Neural progenitor cell (in vitro differentiated cells): ENCODE measurements around the gene GAS5. TPM values are rescaled to one million over a fixed set of nuclear protein-coding genes. Genes with fewer than 3 reads are reported as not detected.

Source experiments
- DNase-seq: peaks from one replicate; pipeline ENCODE4 v3.0.0-alpha.2; 2016; ENCODE audit warnings: low spot score
- H2AFZ ChIP-seq: fragments of 200-600 bp; sonication (generic); replicated peaks from 2 replicates; pipeline ENCODE4 v1.6.1; 2016; ENCODE audit warnings: antibody characterized with exemption
- H3F3A ChIP-seq: fragments of 200-600 bp; sonication (generic); 2 replicates; pipeline ENCODE4 v1.6.1; 2016; ENCODE audit warnings: antibody characterized with exemption, low read depth
- H3K27ac ChIP-seq: fragments of 200-600 bp; sonication (generic); 2 replicates; pipeline ENCODE4 v1.5.1; 2016; ENCODE audit warnings: mild to moderate bottlenecking
- H3K27me3 ChIP-seq: fragments of 200-600 bp; sonication (generic); 2 replicates; pipeline ENCODE4 v1.6.1; 2016; ENCODE audit warnings: mild to moderate bottlenecking, moderate library complexity
- H3K36me3 ChIP-seq: fragments of 200-600 bp; sonication (generic); 2 replicates; pipeline ENCODE4 v1.5.1; 2016
- H3K4me1 ChIP-seq: fragments of 200-600 bp; sonication (generic); 2 replicates; pipeline ENCODE4 v1.6.1; 2016; ENCODE audit warnings: mixed run types
- H3K4me2 ChIP-seq: fragments of 200-600 bp; sonication (generic); 2 replicates; pipeline ENCODE4 v1.6.1; 2016
- H3K4me3 ChIP-seq: fragments of 200-600 bp; sonication (generic); 2 replicates; pipeline ENCODE4 v1.5.1; 2016
- H3K79me2 ChIP-seq: fragments of 200-600 bp; sonication (generic); 2 replicates; pipeline ENCODE4 v1.6.1; 2016; ENCODE audit warnings: low read depth
- H3K9ac ChIP-seq: fragments of 200-600 bp; sonication (generic); 2 replicates; pipeline ENCODE4 v1.6.1; 2016
- H3K9me3 ChIP-seq: fragments of 200-600 bp; sonication (generic); 2 replicates; pipeline ENCODE4 v1.5.1; 2016; ENCODE audit warnings: low read depth
- H4K20me1 ChIP-seq: fragments of 200-600 bp; sonication (generic); 2 replicates; pipeline ENCODE4 v1.6.1; 2016; ENCODE audit warnings: low read depth
- H3K27ac Mint-ChIP-seq: 3 replicates; pipeline ENCODE4 v1.8.0; 2021; ENCODE audit warnings: mixed read lengths
- H3K27me3 Mint-ChIP-seq: 2 replicates; pipeline ENCODE4 v1.8.0; 2022; ENCODE audit warnings: low read depth, mild to moderate bottlenecking, inconsistent platforms, moderate library complexity, mixed read lengths; ENCODE audit not compliant: insufficient read depth
- H3K36me3 Mint-ChIP-seq: 3 replicates; pipeline ENCODE4 v1.8.0; 2021; ENCODE audit warnings: mixed read lengths
- H3K4me1 Mint-ChIP-seq: 3 replicates; pipeline ENCODE4 v1.8.0; 2021; ENCODE audit warnings: mixed read lengths
- H3K4me3 Mint-ChIP-seq: 3 replicates; pipeline ENCODE4 v1.8.0; 2021; ENCODE audit warnings: mild to moderate bottlenecking, moderate library complexity, mixed read lengths
- H3K9me3 Mint-ChIP-seq: 3 replicates; pipeline ENCODE4 v1.8.0; 2020; ENCODE audit warnings: mixed read lengths
- EZH2 ChIP-seq: fragments of 200-600 bp; sonication (generic); IDR thresholded peaks from 2 replicates; pipeline ENCODE4 v1.6.1; 2017; ENCODE audit warnings: antibody characterized with exemption, mild to moderate bottlenecking, moderate library complexity
- EZH2phosphoT487 ChIP-seq: fragments of 200-600 bp; sonication (generic); IDR thresholded peaks from 2 replicates; pipeline ENCODE4 v1.6.1; 2017; ENCODE audit warnings: antibody characterized with exemption
- total RNA-seq: library from RNA; depleted of rRNA; stranded (reverse); fragments of >200 nt; gene quantifications from 2 replicates; pipeline ENCODE4 v1.2.3, GENCODE V29; 2015; ENCODE audit warnings: low replicate concordance
- TF ChIP-seq, protein P1 (sequence below): fragments of 200-600 bp; sonication (generic); IDR thresholded peaks from 2 replicates; pipeline ENCODE4 v1.5.1; 2017; ENCODE audit warnings: antibody characterized with exemption, mild to moderate bottlenecking

GAS5 gene
- total RNA-seq, 1 donor from 2014 or later, result 950 TPM

DNA sequence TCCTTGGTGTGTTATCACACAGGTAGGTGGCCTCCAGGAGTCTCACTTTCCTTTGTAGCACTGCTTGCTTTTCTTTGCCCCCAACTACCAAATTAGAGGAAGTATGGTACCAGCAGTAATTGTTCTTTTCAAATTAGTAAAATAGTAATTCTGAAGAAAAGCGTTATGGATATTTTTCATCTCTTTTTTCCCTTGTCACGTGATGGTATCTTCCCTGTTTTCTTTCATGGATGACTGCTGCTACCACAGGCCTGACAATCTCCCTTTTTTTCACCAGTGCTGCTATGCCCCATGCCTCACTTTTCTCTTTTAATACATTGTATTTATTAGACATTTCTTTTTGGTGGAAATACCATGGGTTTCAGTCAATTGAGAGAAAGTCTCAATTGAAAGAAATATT is 3.7 kb upstream of the GAS5 start:
- no peaks in the 10 kb centered on the region for H3K27me3 ChIP-seq
- H3F3A ChIP-seq, result peaks cover 22% of the 10 kb centered on the region
- H3K4me1 ChIP-seq, result peaks cover 8% of the 10 kb centered on the region
- no peak for DNase-seq
- Mint-ChIP-seq H3K4me3 (no peak overlapping the region), H3K27me3 (no peaks in the 10 kb centered on the region), H3K9me3 (no peaks in the 10 kb centered on the region), H3K27ac (no peak overlapping the region), H3K4me1 (peaks cover 21% of the 10 kb centered on the region), H3K36me3 (peaks cover 27% of the 10 kb centered on the region)
- peaks cover 11% of the 10 kb centered on the region for H4K20me1 ChIP-seq
- H3K36me3 ChIP-seq, result peaks cover 5% of the 10 kb centered on the region
- no peak overlapping the region for H3K4me3 ChIP-seq
- H3K79me2 ChIP-seq, result peaks cover 58% of the 10 kb centered on the region
- H3K27ac ChIP-seq, result no peak overlapping the region
- H3K9me3 ChIP-seq, result no peaks in the 10 kb centered on the region
- H3K9ac ChIP-seq, result no peak overlapping the region
- TF ChIP-seq EZH2phosphoT487 (no peak), EZH2 (no peak)
- TF ChIP-seq, protein P1, sequence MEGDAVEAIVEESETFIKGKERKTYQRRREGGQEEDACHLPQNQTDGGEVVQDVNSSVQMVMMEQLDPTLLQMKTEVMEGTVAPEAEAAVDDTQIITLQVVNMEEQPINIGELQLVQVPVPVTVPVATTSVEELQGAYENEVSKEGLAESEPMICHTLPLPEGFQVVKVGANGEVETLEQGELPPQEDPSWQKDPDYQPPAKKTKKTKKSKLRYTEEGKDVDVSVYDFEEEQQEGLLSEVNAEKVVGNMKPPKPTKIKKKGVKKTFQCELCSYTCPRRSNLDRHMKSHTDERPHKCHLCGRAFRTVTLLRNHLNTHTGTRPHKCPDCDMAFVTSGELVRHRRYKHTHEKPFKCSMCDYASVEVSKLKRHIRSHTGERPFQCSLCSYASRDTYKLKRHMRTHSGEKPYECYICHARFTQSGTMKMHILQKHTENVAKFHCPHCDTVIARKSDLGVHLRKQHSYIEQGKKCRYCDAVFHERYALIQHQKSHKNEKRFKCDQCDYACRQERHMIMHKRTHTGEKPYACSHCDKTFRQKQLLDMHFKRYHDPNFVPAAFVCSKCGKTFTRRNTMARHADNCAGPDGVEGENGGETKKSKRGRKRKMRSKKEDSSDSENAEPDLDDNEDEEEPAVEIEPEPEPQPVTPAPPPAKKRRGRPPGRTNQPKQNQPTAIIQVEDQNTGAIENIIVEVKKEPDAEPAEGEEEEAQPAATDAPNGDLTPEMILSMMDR, result no peak
- no peak overlapping the region for H2AFZ ChIP-seq
- no peak overlapping the region for H3K4me2 ChIP-seq

DNA sequence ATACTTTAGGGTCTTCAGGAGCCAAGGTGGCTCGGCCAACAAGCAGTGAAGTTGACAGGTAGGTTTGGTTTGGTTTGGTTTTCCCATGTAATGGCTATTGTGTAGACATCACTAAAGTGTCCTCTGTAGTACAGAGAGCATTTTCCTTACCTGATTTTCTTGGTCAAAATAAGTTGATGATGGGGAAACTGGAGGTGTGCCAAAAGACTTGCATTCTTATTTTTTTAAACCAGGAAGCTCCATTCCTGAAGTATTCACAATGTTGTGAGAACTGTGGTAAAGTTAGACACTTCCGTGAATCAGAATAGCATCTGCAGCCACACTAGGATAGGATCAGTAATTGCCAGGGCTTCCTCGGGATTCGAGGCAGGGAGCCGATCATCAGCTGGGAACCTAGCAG is 3.3 kb upstream of the GAS5 start:
- H3K4me1 Mint-ChIP-seq, result peaks cover 25% of the 10 kb centered on the region
- TF ChIP-seq, protein P1, result no peak
- no peak for TF ChIP-seq EZH2phosphoT487
- TF ChIP-seq EZH2, result no peak
- no peaks in the 10 kb centered on the region for H3K27me3 Mint-ChIP-seq
- Histone ChIP-seq H2AFZ (no peak overlapping the region), H3K27me3 (no peaks in the 10 kb centered on the region), H3K27ac (no peak overlapping the region), H3K4me3 (no peak overlapping the region), H3K4me1 (peaks cover 8% of the 10 kb centered on the region), H3K9me3 (no peaks in the 10 kb centered on the region), H3K79me2 (peaks cover 62% of the 10 kb centered on the region), H3K9ac (no peak overlapping the region), H3K4me2 (no peak overlapping the region), H3K36me3 (peaks cover 8% of the 10 kb centered on the region), H3F3A (peaks cover 26% of the 10 kb centered on the region), H4K20me1 (peaks cover 15% of the 10 kb centered on the region)
- H3K27ac Mint-ChIP-seq, result no peak overlapping the region
- DNase-seq, result no peak
- H3K4me3 Mint-ChIP-seq, result no peak overlapping the region
- H3K9me3 Mint-ChIP-seq, result no peaks in the 10 kb centered on the region
- peaks cover 30% of the 10 kb centered on the region for H3K36me3 Mint-ChIP-seq

DNA sequence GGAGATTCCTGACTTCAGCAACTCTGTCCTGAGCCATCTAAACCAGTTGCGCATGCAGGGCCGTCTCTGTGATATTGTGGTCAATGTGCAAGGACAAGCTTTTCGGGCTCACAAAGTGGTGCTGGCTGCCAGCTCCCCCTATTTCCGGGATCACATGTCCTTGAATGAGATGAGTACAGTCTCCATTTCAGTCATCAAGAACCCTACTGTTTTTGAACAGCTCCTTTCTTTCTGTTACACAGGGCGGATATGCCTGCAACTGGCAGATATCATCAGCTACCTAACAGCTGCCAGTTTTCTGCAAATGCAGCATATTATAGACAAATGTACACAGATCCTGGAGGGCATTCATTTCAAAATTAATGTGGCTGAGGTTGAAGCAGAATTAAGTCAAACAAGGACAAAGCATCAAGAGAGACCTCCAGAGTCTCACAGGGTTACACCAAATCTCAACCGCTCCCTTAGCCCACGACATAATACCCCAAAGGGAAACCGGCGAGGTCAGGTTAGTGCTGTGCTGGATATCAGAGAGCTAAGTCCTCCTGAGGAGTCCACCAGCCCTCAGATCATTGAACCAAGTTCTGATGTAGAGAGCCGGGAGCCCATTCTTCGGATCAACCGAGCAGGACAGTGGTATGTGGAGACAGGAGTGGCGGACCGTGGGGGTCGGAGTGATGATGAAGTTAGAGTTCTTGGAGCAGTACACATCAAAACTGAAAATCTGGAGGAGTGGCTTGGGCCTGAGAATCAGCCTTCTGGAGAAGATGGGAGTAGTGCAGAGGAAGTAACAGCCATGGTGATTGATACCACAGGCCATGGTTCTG is 2.7 kb upstream of the GAS5 start:
- H3K27me3 Mint-ChIP-seq, result no peaks in the 10 kb centered on the region
- no peaks in the 10 kb centered on the region for H3K9me3 ChIP-seq
- H2AFZ ChIP-seq, result no peak overlapping the region
- H3K4me3 ChIP-seq, result no peak overlapping the region
- H3K4me1 ChIP-seq, result peaks cover 14% of the 10 kb centered on the region
- H3K27ac Mint-ChIP-seq, result no peak overlapping the region
- H3K36me3 ChIP-seq, result peaks cover 14% of the 10 kb centered on the region
- no peak overlapping the region for H3K27ac ChIP-seq
- no peak overlapping the region for H3K9ac ChIP-seq
- no peak overlapping the region for H3K4me3 Mint-ChIP-seq
- H3K4me2 ChIP-seq, result no peak overlapping the region
- H3K79me2 ChIP-seq, result peaks cover 68% of the 10 kb centered on the region
- TF ChIP-seq, protein P1, result no peak
- TF ChIP-seq EZH2 (no peak), EZH2phosphoT487 (no peak)
- H3F3A ChIP-seq, result peaks cover 32% of the 10 kb centered on the region
- no peaks in the 10 kb centered on the region for H3K27me3 ChIP-seq
- no peak for DNase-seq
- no peaks in the 10 kb centered on the region for H3K9me3 Mint-ChIP-seq
- peaks cover 34% of the 10 kb centered on the region for H3K36me3 Mint-ChIP-seq
- H3K4me1 Mint-ChIP-seq, result peaks cover 31% of the 10 kb centered on the region
- H4K20me1 ChIP-seq, result peaks cover 22% of the 10 kb centered on the region
